Measurements from ENCODE around the gene BCL2A1. TPM values are rescaled to one million over a fixed set of nuclear protein-coding genes. Genes with fewer than 3 reads are reported as not detected.

Gene BCL2A1
- total and polyA plus RNA-seq, 10 of the 15 experiments (the other 5 are each of a cell fraction or from before 2014, with no cell fraction given): 181 to 570 (median 321) TPM

- TF ChIP-seq GABPA (IDR thresholded peaks at IDR 0.05; ENCODE audit: low read depth) (peak; percentile 71), SIN3A (IDR thresholded peaks at IDR 0.05; ENCODE audit: low read depth, low read length) (peak; percentile 54; the same call in 1 of the 2 replicates), PML (IDR thresholded peaks at IDR 0.05; ENCODE audit: low read length) (peak; percentile 99), FOXK2 (IDR thresholded peaks at IDR 0.05) (no peak), ETV6 (conservative IDR thresholded peaks at IDR 0.05 in 1 of 2, IDR thresholded peaks at IDR 0.05 in 1 of 2; ENCODE audit: borderline replicate concordance in 1 of 2, low read depth in 1 of 2) (peak in 1 of 2 experiments; percentile 97; a peak in 2 of 4 replicates), SMAD1 (IDR thresholded peaks at IDR 0.05; ENCODE audit: low read depth, partially characterized antibody) (peak; percentile 96), POLR2AphosphoS2 (IDR thresholded peaks at IDR 0.05; ENCODE audit: low read depth, low read length) (peak; percentile 97), BHLHE40 (IDR thresholded peaks at IDR 0.05; ENCODE audit: borderline replicate concordance in 1 of 2, low read depth in 2 of 2, low read length in 1 of 2) (peak; percentile 55 to 76; a peak in 3 of 4 replicates), CHD2 (IDR thresholded peaks at IDR 0.05; ENCODE audit: borderline replicate concordance, low read depth, low read length) (peak; percentile 66; the same call in 1 of the 2 replicates), PBX3 (IDR thresholded peaks at IDR 0.05; ENCODE audit: insufficient replicate concordance, low read depth, low read length) (peak; percentile 83), EP300 (IDR thresholded peaks at IDR 0.05; ENCODE audit: borderline replicate concordance in 1 of 2, control insufficient read depth in 1 of 2, low read depth in 2 of 2, low read length in 2 of 2) (peak; percentile 93 to 94), STAT1 (conservative IDR thresholded peaks at IDR 0.05) (peak; percentile 85; the same call in 1 of the 2 replicates), PRDM15 (CRISPR knock-in tag; IDR thresholded peaks at IDR 0.05) (no peak), KLF5 (IDR thresholded peaks at IDR 0.05; ENCODE audit: partially characterized antibody) (peak; percentile 28), MTA3 (IDR thresholded peaks at IDR 0.05; ENCODE audit: borderline replicate concordance, low read length) (peak; percentile 84), CBX5 (IDR thresholded peaks at IDR 0.05; ENCODE audit: low read depth) (0 out of 2 replicates have a peak, but pooled peaks have one; percentile 60), LARP7 (IDR thresholded peaks at IDR 0.05) (peak; percentile 81), SP1 (IDR thresholded peaks at IDR 0.05; ENCODE audit: low read depth, low read length) (peak; percentile 53), PAX8 (IDR thresholded peaks at IDR 0.05) (peak; percentile 62; the same call in 1 of the 2 replicates), RELA (IDR thresholded peaks at IDR 0.05; ENCODE audit: borderline replicate concordance, partially characterized antibody) (peak; percentile 16), SMAD5 (IDR thresholded peaks at IDR 0.05; ENCODE audit: low read depth) (peak; percentile 96), STAT3 (IDR thresholded peaks at IDR 0.05; ENCODE audit: low read depth, low read length) (no peak; the same call in 1 of the 2 replicates), BCL11A (IDR thresholded peaks at IDR 0.05; ENCODE audit: low read depth, low read length) (peak; percentile 62), ATF7 (IDR thresholded peaks at IDR 0.05; ENCODE audit: low read depth) (peak; percentile 94), IKZF1 (conservative IDR thresholded peaks at IDR 0.05) (peak; percentile 93)
Measured at GRCh38 chr15:79970624-79971434, at the start of gene BCL2A1 (continued).

Measured in GM12878 (cell line).